ENCODE measurements around the gene ERVH48-1.

Gene ERVH48-1

GRCh38 chr21:42905195-42905594 lies 20.2 kb downstream of the ERVH48-1 start:
- Histone ChIP-seq H4K20me1 (ENCODE audit: control insufficient read depth, insufficient read depth, low read depth, low read length) (no peaks in the 10 kb centered on the region), H3K27ac (ENCODE audit: low read depth, low read length) (no peak overlapping the region), H3K4me1 (ENCODE audit: control insufficient read depth, low read length) (no peaks in the 10 kb centered on the region), H3K4me3 (ENCODE audit: low read length) (no peak overlapping the region), H3K9me3 (ENCODE audit: control insufficient read depth, insufficient read depth, low read length) (no peaks in the 10 kb centered on the region), H3F3A (ENCODE audit: control insufficient read depth, insufficient read depth) (no peaks in the 10 kb centered on the region), H3K36me3 (ENCODE audit: control insufficient read depth, low read length) (peaks cover 52% of the 10 kb centered on the region), H3K27me3 (ENCODE audit: control insufficient read depth, low read length) (no peaks in the 10 kb centered on the region), H3K9me2 (replicated peaks; ENCODE audit: control insufficient read depth, low read length) (no peaks in the 10 kb centered on the region), H3K4me2 (ENCODE audit: low read length) (no peak overlapping the region), H3K79me2 (ENCODE audit: control insufficient read depth, low read length) (peaks cover 2% of the 10 kb centered on the region; the same call in 1 of the 2 replicates)
- TF ChIP-seq EZH2phosphoT487 (IDR thresholded peaks at IDR 0.05; ENCODE audit: borderline replicate concordance, low read length): no peak
- TF ChIP-seq CTCF (IDR thresholded peaks at IDR 0.05; ENCODE audit: low read depth, low read length, poor library complexity, severe bottlenecking): no peak

- TF ChIP-seq CTCF (IDR thresholded peaks at IDR 0.05; ENCODE audit: low read depth, low read length, poor library complexity, severe bottlenecking): no peak
- TF ChIP-seq EZH2phosphoT487 (IDR thresholded peaks at IDR 0.05; ENCODE audit: borderline replicate concordance, low read length): no peak
- no peak overlapping the region for H3K4me2 ChIP-seq (ENCODE audit: low read length)
- H3K27me3 ChIP-seq (ENCODE audit: control insufficient read depth, low read length): no peaks in the 10 kb centered on the region
- H3K9me2 ChIP-seq (replicated peaks; ENCODE audit: control insufficient read depth, low read length): no peaks in the 10 kb centered on the region
- no peak overlapping the region for H3K4me3 ChIP-seq (ENCODE audit: low read length)
- no peaks in the 10 kb centered on the region for H3K4me1 ChIP-seq (ENCODE audit: control insufficient read depth, low read length)
- H3K36me3 ChIP-seq (ENCODE audit: control insufficient read depth, low read length): peaks cover 42% of the 10 kb centered on the region
- no peaks in the 10 kb centered on the region for H4K20me1 ChIP-seq (ENCODE audit: control insufficient read depth, insufficient read depth, low read depth, low read length)
- no peak overlapping the region for H3K27ac ChIP-seq (ENCODE audit: low read depth, low read length)
- no peaks in the 10 kb centered on the region for H3K9me3 ChIP-seq (ENCODE audit: control insufficient read depth, insufficient read depth, low read length)
- H3F3A ChIP-seq (ENCODE audit: control insufficient read depth, insufficient read depth): no peaks in the 10 kb centered on the region
- peaks cover 2% of the 10 kb centered on the region; the same call in 1 of the 2 replicates for H3K79me2 ChIP-seq (ENCODE audit: control insufficient read depth, low read length)
Observed at GRCh38 chr21:42903817-42904216, 21.6 kb downstream of the ERVH48-1 start.

- no peaks in the 10 kb centered on the region for H3K9me2 ChIP-seq (replicated peaks; ENCODE audit: control insufficient read depth, low read length)
- no peaks in the 10 kb centered on the region for H3K9me3 ChIP-seq (ENCODE audit: control insufficient read depth, insufficient read depth, low read length)
- TF ChIP-seq CTCF (IDR thresholded peaks at IDR 0.05; ENCODE audit: low read depth, low read length, poor library complexity, severe bottlenecking) (no peak), EZH2phosphoT487 (IDR thresholded peaks at IDR 0.05; ENCODE audit: borderline replicate concordance, low read length) (no peak)
- H3F3A ChIP-seq (ENCODE audit: control insufficient read depth, insufficient read depth): no peaks in the 10 kb centered on the region
- no peaks in the 10 kb centered on the region for H3K27me3 ChIP-seq (ENCODE audit: control insufficient read depth, low read length)
- H3K79me2 ChIP-seq (ENCODE audit: control insufficient read depth, low read length): peaks cover 5% of the 10 kb centered on the region
- H3K4me2 ChIP-seq (ENCODE audit: low read length): no peak overlapping the region
- H3K4me1 ChIP-seq (ENCODE audit: control insufficient read depth, low read length): no peaks in the 10 kb centered on the region
- H3K27ac ChIP-seq (ENCODE audit: low read depth, low read length): no peak overlapping the region
- no peaks in the 10 kb centered on the region for H4K20me1 ChIP-seq (ENCODE audit: control insufficient read depth, insufficient read depth, low read depth, low read length)
- peaks cover 44% of the 10 kb centered on the region for H3K36me3 ChIP-seq (ENCODE audit: control insufficient read depth, low read length)
- no peak overlapping the region for H3K4me3 ChIP-seq (ENCODE audit: low read length)
Observed at GRCh38 chr21:42900446-42900845, 25.0 kb downstream of the ERVH48-1 start.

All from DOHH2 (cell line).